NOMO-1 (cell line): ENCODE data around the gene TP53TG3D.
"Not testable (repeated sequence)": the region's sequence is repeated elsewhere in the genome, so short reads cannot be mapped to it uniquely, and the experiment has no call there.

ENCODE experiments used
- DNase-seq, 2 experiments: peaks; one replicate each; lab custom pipeline; 2025; ENCODE audit not compliant: unreplicated experiment in 2 of 2; lab: John Stamatoyannopoulos, UW

The TP53TG3D gene, protein sequence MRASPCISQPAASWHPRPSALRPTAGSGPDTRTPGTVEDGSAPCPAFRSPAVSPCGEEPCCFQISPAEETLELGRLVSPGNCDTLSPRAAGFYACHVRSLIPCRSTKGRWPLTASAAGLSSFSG

DNA sequence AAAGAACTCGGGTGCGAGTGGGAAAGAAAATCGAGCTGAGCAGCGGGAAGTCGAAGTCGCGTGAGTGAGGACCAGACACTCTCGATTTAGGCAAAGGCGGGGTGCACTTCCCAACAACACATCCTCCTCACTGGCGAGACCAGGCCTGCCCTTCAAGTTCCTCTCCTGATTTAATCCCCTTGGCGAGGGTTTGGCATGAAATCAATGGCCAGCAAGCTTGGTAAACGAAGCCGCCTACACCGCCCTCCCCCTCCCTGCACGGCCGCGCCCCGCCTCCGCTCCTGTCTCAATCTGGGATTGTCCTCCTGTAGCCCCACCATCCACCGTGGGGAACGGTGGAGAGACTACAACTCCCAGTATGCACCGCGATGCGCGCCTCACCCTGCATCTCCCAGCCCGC is at the start of gene TP53TG3D:
TP53TG3D (plus strand) TSS at position 301 of the 400 bp plus-strand sequence; CDS start at position 369, 68 bp downstream.
- DNase-seq, result not testable (repeated sequence)

DNA sequence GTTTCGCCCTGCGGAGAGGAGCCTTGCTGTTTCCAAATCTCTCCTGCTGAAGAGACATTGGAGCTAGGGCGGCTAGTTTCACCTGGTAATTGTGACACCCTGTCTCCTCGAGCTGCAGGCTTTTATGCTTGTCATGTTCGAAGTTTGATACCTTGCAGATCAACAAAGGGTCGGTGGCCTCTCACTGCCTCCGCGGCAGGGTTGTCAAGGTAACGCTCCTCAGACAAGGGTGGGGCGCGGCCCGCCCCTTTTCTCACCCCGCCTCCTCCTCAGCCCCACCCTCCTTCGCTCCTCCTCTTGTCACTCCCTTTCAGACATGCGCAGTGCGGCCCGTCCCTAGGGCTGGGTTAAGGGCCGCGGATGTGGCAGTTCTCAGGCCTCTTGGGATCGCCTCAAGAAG is 421 bp downstream of the TP53TG3D start:
- not testable (repeated sequence) for DNase-seq

DNA sequence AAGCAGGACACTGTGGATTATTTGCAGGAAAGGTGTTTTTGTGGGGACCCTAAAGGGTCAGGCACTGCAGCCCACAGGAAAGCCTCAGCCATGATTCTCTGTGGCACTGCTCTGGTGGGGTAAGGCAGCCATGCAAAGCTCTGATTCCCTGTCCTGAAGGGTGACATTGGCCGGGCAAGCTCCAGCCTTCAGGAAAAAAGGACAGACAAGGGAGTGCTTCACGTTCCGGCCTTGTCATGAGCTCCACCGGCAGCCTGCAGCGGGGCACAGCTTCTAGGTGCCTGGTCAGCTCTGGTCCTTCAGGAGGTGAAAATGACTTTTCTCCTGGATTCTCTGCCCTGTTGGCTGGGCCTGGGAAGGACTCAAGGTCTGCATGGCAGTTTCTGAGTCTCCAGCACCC is 8.4 kb downstream of the TP53TG3D start:
- DNase-seq, result not testable (repeated sequence)

DNA sequence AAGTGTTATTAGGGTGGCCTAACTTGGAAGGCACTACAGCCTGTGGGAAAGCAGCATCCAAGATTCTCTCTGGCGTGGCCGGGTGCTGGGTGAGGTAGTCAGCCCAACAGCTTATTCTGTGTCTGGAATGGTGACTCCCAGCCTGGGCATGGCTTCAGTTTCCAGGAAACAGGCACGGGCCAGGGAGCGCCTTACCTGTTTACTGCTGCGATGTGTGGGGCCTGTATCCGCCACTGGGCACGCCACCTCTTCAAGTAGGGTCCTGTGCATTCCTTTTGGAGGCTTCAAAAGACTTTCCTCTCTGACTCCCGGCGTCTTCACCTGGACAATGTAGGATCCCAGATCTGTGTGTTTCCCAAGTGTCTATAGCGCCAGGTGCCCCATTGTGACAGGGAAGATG is 10.5 kb downstream of the TP53TG3D start:
- DNase-seq, result not testable (repeated sequence)

DNA sequence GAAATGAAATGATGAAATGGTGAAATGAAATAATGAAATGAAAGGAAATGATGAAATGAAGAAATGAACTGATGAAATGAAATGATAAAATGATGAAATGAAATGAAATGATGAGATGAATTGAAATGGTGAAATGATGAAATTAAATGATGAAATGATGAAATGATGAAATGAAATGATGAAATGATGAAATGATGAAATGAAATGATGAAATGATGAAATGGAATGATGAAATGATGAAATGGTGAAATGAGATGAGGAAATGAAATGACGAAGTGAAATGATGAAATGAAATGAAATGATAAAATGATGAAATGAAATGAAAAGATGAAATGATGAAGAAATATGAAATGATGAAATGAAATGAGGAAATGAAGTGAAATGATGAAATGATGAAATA is 28.8 kb downstream of the TP53TG3D start:
- not testable (repeated sequence) for DNase-seq

DNA sequence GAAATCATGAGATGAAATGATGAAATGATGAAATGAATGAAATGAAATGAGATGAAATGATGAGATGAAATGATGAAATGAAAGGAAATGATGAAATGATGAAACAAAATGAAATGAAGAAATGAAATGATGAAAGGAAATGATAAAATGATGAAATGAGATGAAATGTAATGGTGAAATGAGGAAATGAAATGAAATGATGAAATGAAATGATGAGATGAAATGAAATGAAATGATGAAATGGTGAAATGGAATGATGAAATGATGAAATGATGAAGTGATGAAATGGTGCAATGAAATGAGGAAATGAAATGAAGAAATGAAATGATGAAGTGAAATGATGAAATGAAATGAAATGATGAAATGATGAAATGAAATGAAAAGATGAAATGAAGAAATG is 29.9 kb downstream of the TP53TG3D start:
- DNase-seq, result not testable (repeated sequence)

DNA sequence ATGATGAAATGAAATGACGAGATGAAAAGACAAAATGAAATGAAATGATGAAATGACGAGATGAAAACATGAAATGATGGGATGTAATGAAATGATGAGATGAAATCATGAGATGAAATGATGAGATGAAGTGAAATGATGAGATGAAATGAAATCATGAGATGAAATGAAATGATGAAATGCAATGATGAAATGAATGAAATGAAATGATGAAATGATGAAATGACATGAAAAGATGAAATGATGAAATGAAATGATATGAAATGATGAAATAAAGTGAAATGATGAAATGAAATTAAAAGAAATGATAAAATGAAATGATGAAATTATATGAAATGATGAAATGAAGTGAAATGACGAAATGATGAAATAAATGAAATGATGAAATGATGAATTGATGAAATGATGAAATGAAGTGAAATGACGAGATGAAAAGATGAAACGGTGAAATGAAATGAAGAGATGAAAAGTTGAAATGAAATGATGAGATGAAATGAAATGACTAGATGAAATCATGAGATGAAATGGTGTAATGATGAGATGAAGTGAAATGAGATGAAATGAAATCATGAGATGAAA is 30.9 kb downstream of the TP53TG3D start:
- not testable (repeated sequence) for DNase-seq

DNA sequence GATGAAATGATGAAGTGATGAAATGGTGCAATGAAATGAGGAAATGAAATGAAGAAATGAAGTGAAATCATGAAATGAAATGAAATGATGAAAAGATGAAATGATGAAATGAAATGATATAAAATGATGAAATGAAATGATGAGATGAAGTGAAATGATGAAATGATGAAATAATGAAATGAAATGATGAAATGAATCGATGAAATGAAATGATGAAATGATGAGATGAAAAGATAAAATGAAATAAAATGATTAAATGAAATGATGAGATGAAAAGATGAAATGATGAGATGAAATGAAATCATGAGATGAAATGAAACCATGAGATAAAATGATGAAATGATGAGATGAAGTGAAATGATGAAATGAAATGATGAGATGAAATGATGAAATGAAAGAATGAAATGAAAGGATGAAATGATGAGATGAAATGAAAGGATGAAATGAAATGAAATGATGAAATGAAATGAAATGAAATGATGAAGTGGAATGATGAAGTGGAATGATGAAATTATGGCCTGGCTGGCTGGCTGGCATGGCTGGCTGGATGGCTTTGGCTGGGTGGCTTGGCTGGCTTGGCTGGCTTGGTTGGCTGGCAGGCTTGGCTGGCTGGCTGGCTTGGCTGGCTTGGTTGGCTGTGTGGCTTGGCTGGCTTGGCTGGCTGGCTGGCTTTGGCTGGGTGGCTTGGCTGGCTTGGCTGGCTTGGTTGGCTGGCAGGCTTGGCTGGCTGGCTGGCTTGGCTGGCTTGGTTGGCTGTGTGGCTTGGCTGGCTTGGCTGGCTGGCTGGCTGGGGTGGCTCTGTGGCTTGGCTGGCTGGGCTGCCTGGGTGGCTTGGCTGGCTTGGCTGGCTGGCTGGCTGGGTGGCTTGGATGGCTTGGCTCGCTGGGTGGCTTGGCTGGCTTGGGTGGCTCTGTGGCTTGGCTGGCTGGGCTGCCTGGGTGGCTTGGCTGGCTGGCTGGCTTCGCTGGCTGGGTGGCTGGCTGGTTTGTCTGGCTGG is 32.0 kb downstream of the TP53TG3D start:
- DNase-seq, result not testable (repeated sequence)

DNA sequence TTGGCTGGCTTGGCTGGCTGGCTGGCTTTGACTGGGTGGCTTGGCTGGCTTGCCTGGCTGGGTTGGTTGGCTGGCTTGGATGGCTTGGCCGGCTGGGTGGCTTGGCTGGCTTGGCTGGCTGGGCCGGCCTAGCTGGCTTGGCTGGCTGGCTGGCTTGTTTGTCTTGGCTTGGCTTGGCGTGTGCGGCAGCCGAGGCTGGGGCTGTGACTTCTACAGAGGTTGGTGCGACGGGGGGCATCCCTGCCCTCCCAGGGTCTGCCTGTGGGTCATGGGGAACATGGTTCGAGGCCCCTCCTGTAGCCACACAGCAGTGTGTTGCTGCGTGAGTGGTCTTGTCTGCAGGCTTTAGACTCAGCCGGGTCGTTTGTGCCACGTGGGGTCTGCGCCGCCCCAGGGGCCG is 33.1 kb downstream of the TP53TG3D start:
- not testable (repeated sequence) for DNase-seq

DNA sequence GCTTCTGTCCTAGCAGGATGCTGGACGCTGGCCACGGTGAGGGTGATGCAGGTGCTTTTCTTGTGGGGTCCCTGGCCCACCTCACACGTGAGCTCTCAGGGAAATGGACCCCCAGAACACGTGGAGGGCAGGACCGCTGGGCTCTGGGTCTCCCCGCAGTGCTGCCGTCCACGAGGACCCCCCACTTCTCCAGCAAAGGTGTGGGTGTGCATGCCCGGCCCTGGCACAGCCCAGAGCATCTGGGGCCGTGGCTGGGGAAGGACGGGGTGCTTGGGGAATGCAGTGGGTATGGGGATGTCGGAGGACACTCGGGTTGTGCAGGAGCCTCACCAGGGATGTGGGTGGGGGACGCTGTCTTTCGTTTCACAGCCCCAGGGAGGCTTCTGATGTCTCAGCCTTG is 34.7 kb downstream of the TP53TG3D start:
- not testable (repeated sequence) for DNase-seq

DNA sequence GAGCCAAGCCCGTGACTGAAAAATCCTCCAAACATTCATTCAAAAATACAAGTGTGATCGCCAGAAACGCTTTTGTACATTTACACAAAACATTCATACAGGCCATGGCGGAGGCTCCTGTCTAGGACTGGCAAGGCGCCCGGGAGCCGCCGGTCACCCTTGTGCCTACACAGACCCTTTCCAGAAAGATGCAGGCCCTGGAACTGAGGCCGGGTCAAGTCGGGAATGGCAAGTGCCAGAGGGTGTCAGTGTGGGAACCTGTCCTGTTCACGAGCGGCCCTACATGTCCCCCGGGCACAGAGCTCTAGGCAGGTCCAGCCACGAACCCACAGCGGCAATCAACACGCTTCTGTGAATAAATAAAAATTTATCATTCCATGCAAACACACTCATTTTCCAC is 36.1 kb downstream of the TP53TG3D start:
- not testable (repeated sequence) for DNase-seq

DNA sequence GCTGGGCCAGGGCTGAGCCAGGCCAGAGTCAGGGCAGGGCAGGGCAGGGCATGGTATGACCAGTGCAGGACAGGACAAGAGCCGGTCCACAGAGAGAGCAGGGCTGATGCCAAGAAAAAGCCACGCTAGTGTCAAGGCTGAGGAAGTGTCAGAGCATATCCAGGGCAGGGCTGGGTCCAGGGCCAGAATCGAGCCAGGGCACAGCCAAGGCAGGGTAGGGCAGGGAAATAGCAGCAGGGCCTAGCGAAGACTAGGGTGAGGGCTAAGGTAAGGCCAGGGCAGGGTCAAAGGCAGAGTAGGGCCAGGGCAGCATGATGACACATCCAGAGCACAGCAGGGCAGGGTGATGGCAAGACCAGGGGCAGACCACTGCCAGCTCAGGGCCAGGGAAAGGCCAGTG is 49.7 kb downstream of the TP53TG3D start:
- DNase-seq, result not testable (repeated sequence)
